Lower lobe of right lung (tissue), 2 donors: ENCODE data around the gene MAP3K5. TPM values are rescaled to one million over a fixed set of nuclear protein-coding genes. Genes with fewer than 3 reads are reported as not detected.

Experiments used
- ATAC-seq, 2 donors: fragments of 200-7000 bp; cut with Tn5 transposase; one replicate each; pipeline ENCODE4 v1.9.1; 2020 to 2022; ENCODE audit warnings: mild to moderate bottlenecking in 2 of 2, moderate library complexity in 2 of 2
- DNase-seq: peaks from one replicate; pipeline ENCODE4 v3.0.0-alpha.2; 2020
- H3K27ac ChIP-seq: fragments of 200-600 bp; one replicate; pipeline ENCODE4 v1.8.0; 2022
- H3K27me3 ChIP-seq: fragments of 200-600 bp; one replicate; pipeline ENCODE4 v1.8.0; 2022; ENCODE audit warnings: low read depth
- H3K36me3 ChIP-seq: fragments of 200-600 bp; one replicate; pipeline ENCODE4 v1.8.0; 2022; ENCODE audit warnings: mild to moderate bottlenecking
- H3K4me1 ChIP-seq: fragments of 200-600 bp; one replicate; pipeline ENCODE4 v1.8.0; 2022
- H3K4me3 ChIP-seq: fragments of 200-600 bp; one replicate; pipeline ENCODE4 v1.8.0; 2022; ENCODE audit warnings: mild to moderate bottlenecking
- H3K9me3 ChIP-seq: fragments of 200-600 bp; one replicate; pipeline ENCODE4 v1.8.0; 2022
- CTCF ChIP-seq: fragments of 200-600 bp; IDR thresholded peaks from one replicate; pipeline ENCODE4 v1.8.0; 2022; ENCODE audit warnings: antibody characterized with exemption, mild to moderate bottlenecking
- intact Hi-C: fragments of 100-400 bp; cut with DNase I; formaldehyde crosslinking; loops from one replicate; pipeline ENCODE4 v1.11.0; 2022
- total RNA-seq: library from RNA; stranded (reverse); fragmentation: NEBNext Ultra II Directional; extraction: Animal tissue kit (Norgen Biotek cat#: 25700); gene quantifications from one replicate; pipeline ENCODE4 v1.2.1, GENCODE V29; 2021
- donor health status: DM: no; HTN: yes; CAD: no; lungs with severe emphysema.

The MAP3K5 gene
- total RNA-seq, 1 donor from 2014 or later: 32.0 TPM

- peak in 1 of 2 donors; percentile 82 for ATAC-seq
- peak; percentile 51 for DNase-seq
- no peaks in the 10 kb centered on the region for H3K9me3 ChIP-seq
Measured at GRCh38 chr6:136723780-136724179, 68.5 kb downstream of the MAP3K5 start.

GRCh38 chr6:136721467-136721866, 70.8 kb downstream of the MAP3K5 start:
- Histone ChIP-seq H3K4me1 (peaks cover 28% of the 10 kb centered on the region), H3K4me3 (no peak overlapping the region), H3K9me3 (no peaks in the 10 kb centered on the region), H3K27me3 (no peaks in the 10 kb centered on the region), H3K36me3 (no peaks in the 10 kb centered on the region), H3K27ac (no peak overlapping the region)
- intact Hi-C loops: no loop called here
- DNase-seq (no peak), ATAC-seq (no peak)
- TF ChIP-seq CTCF: no peak

More at GRCh38 chr6:136723780-136724179, 68.5 kb downstream of the MAP3K5 start:
- Histone ChIP-seq H3K4me1 (peaks cover 13% of the 10 kb centered on the region), H3K4me3 (no peak overlapping the region), H3K27me3 (no peaks in the 10 kb centered on the region), H3K27ac (no peak overlapping the region), H3K36me3 (no peaks in the 10 kb centered on the region)
- intact Hi-C loops: no loop called here
- TF ChIP-seq CTCF: no peak

GRCh38 chr6:136720045-136720770, 72.1 kb downstream of the MAP3K5 start:
- intact Hi-C loops: no loop called here
- H3K27me3 ChIP-seq: no peaks in the 10 kb centered on the region
- H3K27ac ChIP-seq: no peak overlapping the region
- ATAC-seq (peak; percentile 47 to 69), DNase-seq (no peak)
- no peak overlapping the region for H3K4me3 ChIP-seq
- no peaks in the 10 kb centered on the region for H3K36me3 ChIP-seq
- H3K4me1 ChIP-seq: peaks cover 38% of the 10 kb centered on the region
- no peaks in the 10 kb centered on the region for H3K9me3 ChIP-seq
- TF ChIP-seq CTCF: no peak

GRCh38 chr6:136719280-136720044, 72.8 kb downstream of the MAP3K5 start:
- Histone ChIP-seq H3K27ac (no peak overlapping the region), H3K27me3 (no peaks in the 10 kb centered on the region), H3K36me3 (no peaks in the 10 kb centered on the region), H3K4me3 (no peak overlapping the region), H3K4me1 (peaks cover 38% of the 10 kb centered on the region), H3K9me3 (no peaks in the 10 kb centered on the region)
- no peak for TF ChIP-seq CTCF
- DNase-seq (no peak), ATAC-seq (no peak)
- intact Hi-C loops: no loop called here

- H3K27me3 ChIP-seq: no peaks in the 10 kb centered on the region
Measured at GRCh38 chr6:136718476-136718875, 73.8 kb downstream of the MAP3K5 start.

More at GRCh38 chr6:136718476-136718875, 73.8 kb downstream of the MAP3K5 start:
- ATAC-seq (no peak), DNase-seq (no peak)
- H3K9me3 ChIP-seq: no peaks in the 10 kb centered on the region
- intact Hi-C loops: no loop called here
- H3K36me3 ChIP-seq: no peaks in the 10 kb centered on the region
- no peak for TF ChIP-seq CTCF
- H3K27ac ChIP-seq: no peak overlapping the region
- no peak overlapping the region for H3K4me3 ChIP-seq
- peaks cover 38% of the 10 kb centered on the region for H3K4me1 ChIP-seq
